ELF-1 (cell line): ENCODE results near the gene THOP1.

Source experiments
- DNase-seq: peaks from one replicate; pipeline ENCODE4 v3.0.0-alpha.2; 2016; ENCODE audit warnings: low read depth, low spot score

THOP1 gene

DNA sequence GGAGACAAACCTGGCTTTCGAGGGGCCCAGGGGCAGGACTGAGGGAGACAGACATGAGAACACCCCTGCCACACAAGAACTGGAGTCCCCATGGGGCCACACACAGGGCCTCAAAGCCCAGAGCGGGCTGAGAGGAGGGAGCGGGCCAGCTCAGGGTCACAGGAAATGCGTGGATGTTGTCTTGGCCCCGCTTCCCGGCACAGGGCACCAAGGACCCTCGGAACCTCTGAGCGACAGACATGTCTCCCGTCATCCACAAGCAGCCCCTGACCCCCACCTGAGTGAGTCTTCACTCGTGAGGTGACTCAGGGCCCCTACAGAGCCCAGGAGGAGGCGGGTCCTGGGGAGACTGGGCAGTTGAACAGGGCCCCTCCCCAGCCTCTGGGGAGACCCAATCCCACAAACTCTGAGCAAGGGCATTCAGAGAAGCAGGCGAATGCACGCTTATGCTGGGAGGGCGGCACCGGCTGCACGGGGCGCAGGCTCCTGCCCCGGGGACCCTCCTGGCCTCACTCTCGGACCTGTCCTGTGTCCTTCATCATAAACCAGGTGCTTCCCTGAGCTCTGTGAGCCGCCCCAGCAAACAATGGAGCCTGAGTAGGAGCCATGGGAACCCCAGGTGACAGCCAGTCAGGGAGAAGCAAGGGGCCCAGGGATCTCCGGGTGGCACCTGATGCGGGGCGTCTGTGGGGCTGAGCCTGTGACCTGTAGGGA lies 22.4 kb upstream of the THOP1 start:
- no peak for DNase-seq

DNA sequence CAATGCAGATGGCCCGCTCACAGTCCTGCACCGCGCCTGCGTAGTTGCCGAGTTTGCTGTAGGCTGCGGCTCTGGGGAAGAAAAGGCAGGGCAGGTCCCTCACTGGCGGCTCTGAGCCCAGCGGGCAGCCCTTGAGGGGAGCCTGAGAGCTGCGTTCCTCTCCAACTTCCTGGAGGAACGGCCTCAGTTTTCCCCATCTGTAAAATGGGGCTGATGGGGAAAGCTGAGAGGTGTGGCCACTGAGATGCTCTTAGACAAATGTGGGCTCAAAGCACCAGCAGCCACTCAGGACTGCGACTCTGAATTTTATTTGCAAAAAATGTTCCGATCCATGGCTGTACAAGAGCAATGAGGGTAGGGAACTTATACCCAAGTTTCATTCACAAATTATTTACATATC lies 21.6 kb upstream of the THOP1 start:
- no peak for DNase-seq

DNA sequence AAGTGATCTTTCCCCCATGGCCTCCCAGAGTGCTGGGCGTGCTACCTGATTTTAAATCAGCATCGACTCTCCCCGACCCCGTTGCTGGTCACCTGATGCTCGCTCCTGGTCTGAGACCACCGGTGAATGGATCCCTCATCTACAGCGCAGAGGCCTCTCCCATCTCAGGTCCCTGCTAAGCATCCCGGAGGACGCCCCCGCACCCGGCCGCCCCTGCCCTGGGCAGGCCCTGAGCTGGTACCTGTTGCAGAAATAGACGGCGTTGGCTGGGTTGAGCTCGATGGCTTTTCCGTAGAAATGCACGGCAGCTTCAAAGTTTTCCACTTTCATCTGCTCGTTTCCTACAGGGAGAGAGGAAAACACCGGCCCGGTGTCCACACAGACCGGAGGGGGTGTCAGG lies 20.4 kb upstream of the THOP1 start:
- no peak for DNase-seq

DNA sequence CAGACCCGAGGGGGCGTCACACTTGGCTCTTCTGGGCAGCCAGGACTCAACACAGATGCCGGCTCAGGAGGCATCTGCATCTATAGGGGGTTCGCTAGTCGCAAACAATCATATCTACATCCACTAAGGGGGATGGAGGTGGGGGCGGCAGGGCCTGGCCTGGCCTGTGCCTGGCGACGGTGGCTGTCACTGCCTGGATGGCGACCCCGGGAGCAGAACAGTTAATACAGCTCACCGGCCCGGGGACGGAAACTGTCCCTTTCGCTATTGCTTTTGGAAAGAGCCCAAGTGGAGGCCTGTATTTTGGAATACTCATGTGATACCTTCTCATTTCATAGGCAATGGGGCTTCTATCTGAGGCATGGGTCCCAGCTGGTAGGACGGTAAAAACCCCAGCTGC lies 19.9 kb upstream of the THOP1 start:
- no peak for DNase-seq

DNA sequence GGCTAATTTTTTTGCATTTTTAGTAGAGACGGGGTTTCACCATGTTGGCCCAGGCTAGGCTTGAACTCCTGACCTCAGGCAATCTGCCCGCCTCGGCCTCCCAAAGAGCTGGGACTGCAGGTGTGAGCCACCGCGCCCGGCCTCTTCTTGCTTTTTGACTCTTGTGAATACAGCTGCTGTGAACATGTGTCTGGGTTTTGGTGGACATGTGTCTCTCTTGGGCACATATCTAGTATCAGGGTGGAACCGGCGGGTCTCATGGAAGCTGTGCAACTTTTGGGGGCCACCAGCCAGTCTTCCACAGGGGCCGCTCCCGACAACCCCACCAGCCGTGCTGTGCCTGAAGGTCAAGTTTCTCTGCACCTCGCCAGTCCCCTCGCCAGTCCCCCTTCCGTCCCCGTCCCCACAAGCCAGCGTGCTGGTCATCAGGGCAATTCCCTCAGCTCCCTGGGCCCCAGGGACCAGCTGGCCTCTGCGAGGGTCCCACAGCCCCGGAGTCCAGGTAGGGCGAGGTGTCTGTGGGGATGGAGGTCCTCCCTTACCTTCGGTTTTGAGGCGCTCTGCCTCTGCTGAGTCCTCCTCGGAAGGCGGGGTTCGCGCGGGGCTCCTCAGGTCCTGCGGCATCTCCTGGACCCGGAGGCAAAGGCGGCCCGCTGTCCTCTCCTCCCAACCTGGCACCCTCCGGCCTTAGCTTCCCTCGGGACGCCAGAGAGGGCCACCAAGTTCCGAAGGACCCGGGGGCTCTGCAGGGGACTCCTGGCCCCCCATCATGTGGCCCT lies 18.5 kb upstream of the THOP1 start:
- no peak for DNase-seq

DNA sequence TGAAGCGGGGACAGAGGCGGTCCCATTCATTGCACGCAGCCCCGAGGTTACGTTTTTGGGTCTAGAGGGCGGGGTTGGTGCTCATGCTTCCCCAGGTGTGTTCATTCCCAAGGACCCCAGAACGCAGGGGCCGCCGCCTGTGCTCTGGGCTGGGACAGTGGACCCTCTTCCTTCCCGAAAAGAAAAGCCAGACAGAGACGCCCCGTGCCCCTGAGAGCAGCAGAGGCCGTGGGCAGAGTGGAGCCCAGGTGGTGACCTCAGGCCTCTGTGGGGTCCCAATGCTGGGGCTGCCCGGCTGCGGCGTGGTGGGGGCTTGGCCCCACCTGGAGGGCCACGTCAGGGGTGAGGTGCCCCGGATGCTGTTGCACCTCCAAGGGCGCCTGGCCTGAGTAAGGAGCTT lies 17.6 kb upstream of the THOP1 start:
- no peak for DNase-seq

DNA sequence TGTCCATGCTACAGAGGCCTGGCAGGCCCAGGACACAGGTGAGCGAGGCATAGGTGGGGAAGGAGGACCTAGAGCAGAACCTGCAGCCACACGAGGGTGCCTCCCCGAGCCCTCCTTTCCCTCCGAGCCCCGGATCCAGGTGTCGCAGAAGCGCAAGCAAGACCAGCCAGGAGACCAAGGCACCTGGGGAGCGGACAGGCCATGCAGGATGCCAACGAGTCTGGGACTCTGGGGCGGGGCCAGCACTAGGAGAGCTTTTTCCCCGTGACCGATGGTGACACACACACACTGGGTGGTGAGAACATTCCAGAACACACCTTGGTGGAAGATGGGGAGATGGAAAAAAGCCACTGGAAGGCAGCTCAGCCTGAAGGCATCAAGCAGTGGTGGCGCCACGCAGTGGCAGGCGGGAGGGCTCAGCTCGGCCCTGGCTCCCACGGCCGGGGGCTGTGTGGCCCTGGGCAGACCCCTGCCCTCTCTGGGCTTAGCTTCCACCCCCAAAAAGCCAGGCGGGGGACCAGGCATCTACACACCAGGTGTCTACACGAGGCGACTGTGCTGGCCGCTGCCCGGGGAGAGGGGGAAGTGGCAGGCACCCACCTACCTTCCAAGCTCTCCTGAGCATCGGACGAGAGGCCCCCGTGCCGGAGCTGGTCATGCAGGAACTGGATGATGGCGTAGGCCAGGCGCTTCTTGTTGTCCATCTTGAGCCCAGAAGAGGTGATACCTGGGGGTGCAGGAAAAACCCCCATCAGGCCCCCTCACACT lies 16.8 kb upstream of the THOP1 start:
- no peak for DNase-seq

DNA sequence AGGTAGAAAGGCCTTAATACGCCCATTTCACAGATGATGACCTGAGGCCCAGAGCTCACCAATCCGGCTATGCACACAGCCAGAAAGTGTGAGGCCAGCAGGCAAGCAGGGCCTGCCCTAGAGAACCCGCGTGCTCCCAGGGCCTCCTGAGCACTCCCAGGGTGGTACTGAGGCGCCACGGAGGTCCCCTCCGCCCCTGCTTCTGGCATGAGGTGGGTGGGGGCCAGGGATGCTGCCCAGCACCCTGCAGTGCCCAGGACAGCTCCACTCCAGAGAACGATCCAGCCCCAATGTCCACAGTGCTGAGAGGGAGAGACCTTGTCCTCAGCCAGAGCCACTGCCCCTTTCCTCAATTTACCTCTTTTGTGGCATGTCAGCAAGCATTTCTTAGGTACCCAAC lies 16.1 kb upstream of the THOP1 start:
- no peak for DNase-seq

DNA sequence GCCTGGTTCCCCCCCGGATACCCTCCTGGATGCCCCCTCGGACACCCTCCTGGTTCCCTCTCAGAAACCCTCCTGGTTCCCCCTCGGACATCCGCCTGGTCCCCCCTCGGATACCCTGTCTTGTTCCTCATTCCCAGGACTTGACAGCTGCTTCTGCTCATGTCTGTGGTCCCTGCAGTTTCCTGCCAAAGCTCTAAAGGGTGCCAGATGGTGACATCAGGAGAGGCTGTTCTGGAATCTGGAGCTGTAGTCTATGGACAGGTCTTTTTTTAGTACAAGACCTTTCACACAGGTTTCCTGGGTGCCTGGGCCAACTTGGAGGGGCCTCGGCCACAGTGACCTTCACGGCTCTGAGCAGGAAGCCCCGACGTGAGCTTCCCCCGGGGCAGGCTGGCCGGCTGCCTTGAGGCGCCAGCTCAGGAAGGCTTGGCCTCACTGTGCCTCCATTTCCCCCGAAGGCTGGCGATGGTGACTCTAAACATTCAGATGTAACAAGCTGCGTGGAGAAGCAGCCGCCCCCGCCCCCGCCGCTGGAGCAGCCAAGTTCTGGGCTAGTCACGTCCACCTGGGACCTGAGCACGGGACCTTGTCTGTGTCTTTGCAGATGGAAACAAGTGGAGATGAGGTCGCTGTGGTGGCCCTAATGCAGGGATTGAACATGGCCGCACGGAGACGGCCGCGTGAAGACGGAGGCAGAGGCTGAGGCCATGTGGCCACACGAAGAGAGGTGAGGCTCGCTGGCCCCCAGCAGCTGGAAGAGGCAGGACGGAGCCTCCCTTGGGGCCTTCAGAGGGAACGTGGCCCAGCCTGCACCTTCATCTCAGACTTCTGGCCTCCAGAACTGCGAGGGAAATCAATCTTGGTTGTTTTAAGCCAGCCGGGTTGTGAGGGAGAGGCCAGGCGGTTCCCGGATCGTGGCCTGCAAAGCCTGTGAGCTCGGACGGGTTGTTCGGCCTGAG lies 15.0 kb upstream of the THOP1 start:
- no peak for DNase-seq

DNA sequence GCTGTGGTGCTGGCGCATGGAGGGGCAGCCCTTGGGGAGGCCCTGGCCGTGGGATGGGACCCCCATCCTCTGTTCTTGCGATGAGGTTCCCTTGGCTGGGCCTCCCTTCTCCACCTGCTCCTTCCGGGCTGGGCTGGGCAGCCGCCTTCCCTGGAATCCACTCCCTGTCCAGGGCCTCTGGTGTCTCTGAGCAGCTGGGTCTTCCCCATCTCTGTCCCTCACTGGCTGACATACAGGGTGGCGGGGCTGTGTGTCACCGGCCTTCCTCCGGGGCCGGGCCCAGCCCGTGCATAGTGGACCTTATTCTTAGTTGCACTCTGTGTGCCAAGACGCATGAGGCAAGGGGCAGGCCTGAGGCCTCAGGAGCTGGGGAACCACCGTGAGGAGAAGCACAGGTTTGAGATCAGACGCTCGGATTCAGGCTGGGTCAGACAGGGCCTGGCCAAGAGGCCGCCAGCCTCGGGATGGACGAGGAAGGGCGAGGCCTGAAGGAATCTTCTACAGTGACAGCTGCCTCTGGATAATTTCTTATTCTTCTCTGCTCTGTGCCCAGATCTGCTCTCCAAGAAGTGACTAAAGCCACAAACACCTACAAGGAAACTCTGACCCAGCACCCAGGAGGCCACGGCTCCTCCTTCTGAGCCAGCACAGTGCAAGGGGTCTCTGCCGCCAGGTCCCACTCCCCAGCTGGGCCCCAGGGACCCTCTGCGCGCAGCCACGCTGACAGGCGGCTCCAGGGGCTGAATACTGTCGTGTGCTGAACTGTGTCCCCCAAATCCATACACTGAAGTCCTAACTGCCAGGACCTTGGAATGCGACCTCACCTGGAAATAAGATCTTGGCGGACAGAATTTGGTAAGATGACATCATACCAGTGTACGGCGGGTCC lies 13.3 kb upstream of the THOP1 start:
- no peak for DNase-seq

DNA sequence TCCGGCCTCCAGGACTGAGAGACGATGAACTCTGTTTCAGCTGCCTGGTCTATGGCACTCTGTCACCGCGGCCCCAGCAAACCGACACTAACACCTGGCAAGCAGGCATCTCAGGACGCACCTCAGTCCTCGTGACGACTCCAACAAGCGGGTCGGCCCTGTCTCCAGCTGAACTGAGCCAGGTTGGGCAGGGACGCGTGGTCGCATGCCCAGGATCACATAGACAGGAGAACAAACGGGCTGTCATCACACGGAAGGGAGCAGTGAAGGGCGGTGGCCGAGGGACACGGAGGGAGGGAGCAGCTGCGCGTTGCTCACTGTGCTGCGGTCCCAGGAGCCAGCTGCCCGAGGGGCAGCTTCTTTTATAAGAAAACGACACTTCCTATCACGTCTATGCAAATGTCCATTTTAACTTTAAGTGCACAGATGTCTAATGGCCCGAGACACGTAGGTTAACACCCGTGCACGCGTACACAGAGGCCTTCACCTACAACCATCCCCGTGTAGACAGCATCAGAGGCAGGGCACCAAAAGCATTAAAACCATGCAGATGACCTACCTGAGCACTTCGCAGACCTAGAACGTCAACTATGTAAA lies 11.1 kb upstream of the THOP1 start:
- no peak for DNase-seq

DNA sequence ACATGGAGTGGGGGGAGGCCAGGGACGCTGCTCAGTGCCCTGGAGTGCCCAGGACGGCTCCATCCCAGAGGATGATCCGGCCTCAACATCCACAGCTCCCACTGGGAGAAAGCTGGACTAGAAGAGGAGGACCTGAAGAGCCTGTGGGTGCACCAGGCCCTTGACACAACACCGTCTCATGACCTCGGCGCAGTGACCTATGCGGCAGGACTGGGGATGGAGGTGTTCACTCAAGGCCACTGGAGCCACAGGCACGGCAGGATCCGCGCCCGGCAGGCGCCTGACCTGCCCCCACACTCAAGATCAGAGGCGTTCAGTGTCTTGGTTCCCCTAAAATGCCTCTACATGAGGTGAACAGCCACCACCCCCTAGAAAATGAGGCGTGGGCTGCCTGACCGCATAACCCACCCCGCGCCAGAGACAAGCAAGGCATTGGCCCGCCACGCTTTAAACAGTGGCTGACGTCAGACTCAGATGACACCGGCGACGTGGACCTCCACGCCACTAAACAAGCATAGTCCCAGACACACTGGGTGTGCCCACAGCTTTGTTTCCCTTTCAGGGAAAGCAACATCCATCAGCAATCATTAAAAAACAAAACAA lies 10.2 kb upstream of the THOP1 start:
- DNase-seq, result no peak

DNA sequence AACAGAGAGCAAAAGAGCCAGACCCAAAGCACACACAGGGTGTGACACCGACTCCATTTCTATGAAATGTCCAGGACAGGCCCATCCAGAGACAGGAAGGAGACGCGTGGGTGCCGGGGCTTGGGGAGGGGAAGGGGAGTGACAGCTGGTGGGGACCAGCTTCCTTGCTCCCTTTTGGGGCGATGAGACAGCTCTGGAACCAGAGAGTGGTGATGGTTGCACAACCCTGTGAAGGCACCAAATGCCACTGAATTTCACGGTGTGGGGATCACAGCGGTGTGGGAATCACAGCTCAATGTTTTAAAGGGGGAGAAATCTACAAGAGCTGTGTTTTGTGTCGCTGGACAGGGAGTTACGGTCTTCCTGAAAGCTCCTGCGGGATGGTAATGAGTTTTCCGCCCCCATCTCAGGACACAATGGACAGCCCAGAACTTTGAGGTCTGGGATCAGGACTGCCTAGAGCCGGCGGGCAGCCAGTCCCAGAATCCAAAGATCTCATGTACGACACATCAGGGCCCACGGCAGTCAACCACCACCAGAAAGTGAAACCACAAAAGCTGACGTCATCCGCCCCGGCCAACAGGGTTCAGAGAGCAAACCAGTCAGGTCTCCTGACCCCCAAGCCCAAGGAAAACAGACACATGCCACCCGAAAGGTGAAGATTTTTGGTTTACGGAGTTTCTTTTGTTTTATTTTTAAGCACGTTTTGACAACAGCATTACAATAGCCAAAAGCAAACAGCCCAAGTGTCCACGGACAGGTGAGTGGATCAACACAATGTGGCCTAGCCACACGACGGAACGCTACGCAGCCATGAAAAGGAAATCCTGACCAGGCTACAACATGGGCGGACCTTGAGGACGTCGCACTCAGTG lies 9.5 kb upstream of the THOP1 start:
- DNase-seq, result peak; percentile 23

DNA sequence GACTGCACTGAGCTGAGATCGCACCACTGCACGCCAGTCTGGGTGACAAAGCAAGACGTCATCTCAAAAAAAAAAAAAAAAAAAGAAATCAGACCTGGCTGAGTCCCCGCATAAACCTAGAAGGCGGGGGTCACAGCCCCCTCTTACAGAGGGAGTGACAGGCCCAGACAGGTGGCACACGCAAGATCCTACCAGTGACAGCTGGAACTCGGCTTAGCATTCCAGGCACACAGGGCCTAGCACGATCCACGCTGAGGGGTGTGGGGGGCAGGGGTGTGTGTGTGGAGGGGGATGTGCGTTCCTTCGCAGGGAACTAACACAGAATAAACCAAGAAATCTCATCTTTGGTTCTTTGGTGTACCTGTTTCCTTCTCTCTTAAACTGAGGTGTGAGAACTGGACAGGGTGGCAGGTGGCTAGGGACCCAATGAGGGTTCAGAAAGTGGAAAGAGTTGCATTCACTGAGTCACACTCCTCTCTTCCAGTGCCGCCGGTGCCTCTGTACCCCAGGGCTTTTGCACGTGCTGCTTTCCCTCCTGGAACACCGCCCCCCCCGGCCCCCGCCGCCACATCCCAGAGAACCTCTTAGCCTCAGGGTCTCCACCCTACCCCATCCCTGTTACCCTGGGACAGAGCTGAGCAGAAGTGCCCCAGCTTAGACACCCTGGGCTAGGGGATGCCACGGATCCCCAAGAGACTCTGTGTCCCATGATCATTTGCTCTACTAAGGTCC lies 7.2 kb upstream of the THOP1 start:
- DNase-seq, result no peak

DNA sequence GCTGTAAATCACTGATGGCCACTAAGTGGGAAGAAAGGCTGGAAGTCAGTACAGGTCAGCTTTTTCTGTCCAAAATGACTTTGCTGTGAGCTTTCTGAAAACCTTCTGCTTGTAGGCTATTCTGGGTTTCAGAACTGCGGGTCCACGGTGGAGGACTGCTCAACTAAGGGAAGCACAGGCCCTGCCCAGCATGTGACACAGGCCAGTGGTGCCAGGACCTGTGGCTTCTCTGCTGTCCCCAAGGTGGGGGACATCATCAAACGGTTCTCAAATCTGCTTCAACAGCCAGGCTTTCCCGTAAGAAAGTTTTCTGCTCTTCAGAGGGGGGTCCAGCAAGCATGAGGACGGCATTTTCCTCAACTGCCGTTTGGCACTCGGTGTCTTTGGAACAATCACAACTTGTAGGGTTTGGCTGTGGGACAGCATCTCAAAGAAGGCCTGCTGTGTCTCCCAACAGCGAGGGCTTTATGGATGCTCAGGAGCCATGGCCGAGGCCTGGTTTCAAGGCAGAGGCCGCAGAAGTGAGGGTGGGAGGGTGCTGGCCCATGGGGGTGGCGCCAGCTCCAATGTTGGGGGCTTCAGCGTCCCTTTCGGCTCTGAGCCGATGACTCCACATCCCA lies 6.1 kb upstream of the THOP1 start:
- no peak for DNase-seq

DNA sequence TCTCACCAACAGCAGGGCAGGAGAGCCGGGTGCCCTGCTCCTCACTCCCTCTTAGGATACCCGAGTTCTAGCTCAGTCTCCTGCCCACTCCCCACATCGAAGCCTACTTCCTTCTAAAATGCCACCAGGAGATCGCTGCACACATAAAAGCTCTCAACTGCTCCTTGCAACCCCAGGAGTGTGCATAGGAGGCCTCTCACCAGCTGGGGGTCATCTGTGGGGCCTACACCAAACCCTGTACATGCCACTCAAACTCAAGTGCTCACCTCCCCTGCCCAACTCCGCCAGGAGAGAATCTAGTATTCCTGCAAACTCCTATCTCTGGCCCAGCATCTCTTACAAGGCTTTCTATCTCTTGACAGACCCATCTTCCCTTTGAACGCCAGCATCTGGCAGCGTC lies 5.0 kb upstream of the THOP1 start:
- no peak for DNase-seq

DNA sequence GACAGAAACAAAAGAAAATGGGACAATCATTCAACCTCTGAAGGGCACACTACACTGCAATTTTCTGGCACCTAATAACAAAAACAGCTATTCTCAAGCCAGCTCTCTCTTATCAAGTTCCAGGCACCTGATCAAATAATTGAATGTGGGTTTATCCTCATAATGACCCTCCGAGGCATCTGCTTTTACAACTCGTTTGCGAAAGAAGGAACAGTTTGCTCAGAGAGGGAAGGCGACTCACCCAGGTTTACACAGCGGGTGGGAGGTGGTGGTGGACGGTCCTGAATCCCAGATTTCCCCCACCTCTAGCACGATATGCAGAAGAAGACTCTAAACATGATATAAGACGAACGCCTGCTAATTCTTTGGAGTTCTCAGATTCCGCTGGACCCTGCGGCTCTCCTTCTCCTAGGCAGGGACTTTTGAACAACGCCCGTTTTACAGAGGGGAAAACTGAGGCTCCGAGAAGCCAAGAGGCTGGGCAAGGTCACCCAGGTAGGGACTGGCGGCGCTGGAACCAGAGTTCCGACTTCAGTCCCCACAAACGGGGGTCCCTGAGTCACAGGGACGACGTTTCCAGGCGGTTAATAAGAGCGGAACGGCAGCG lies 2.9 kb upstream of the THOP1 start:
- DNase-seq, result no peak
